IMR-90 (cell line): ENCODE results near the gene GBX2. TPM values are rescaled to one million over a fixed set of nuclear protein-coding genes. Genes with fewer than 3 reads are reported as not detected.

Experiments
- ATAC-seq: fragments of 200-7000 bp; cut with Tn5 transposase; 2 replicates; pipeline ENCODE4 v1.9.1; 2020; ENCODE audit warnings: low read depth, mild to moderate bottlenecking, moderate library complexity
- BruUV-seq: library from RNA; stranded (reverse); fragments of 400-500 nt; replicated peaks from 2 replicates; lab custom pipeline; 2021; lab: Mats Ljungman, UMichigan
- CTCF ChIA-PET: fragments of 300-600 bp; formaldehyde crosslinking; extraction: SDS; loops from one replicate; lab custom pipeline; 2021; ENCODE audit warnings: antibody characterized with exemption; lab: Yijun Ruan, JAX
- POLR2A ChIA-PET: fragments of 300-600 bp; sonication (Branson Sonifier 250); formaldehyde crosslinking; loops from one replicate; lab custom pipeline; 2022; ENCODE audit warnings: antibody characterized with exemption; ENCODE audit not compliant: unreplicated experiment; lab: Charles Lee
- DNase-seq: peaks from one replicate; pipeline ENCODE4 v3.0.0; 2013
- H2AFZ ChIP-seq: replicated peaks from 2 replicates; pipeline ENCODE3; 2013; ENCODE audit warnings: low read length, mild to moderate bottlenecking; ENCODE audit not compliant: poor library complexity
- H2AK5ac ChIP-seq: 2 replicates; pipeline ENCODE4 v1.6.1; 2013; ENCODE audit warnings: low read depth, low read length, inconsistent platforms
- H2AK9ac ChIP-seq: replicated peaks from 2 replicates; pipeline ENCODE3; 2013; ENCODE audit warnings: mild to moderate bottlenecking, low read depth, low read length, moderate library complexity; ENCODE audit not compliant: poor library complexity
- H2BK120ac ChIP-seq: 2 replicates; pipeline ENCODE4 v1.6.1; 2013; ENCODE audit warnings: low read depth, low read length, inconsistent platforms
- H2BK15ac ChIP-seq: 3 replicates; pipeline ENCODE4 v1.6.1; 2013; ENCODE audit warnings: low read depth, low read length, inconsistent platforms
- H2BK20ac ChIP-seq: 2 replicates; pipeline ENCODE4 v1.6.1; 2013; ENCODE audit warnings: low read depth, mild to moderate bottlenecking, inconsistent platforms, low read length, moderate library complexity
- H2BK5ac ChIP-seq: 2 replicates; pipeline ENCODE4 v1.6.1; 2013; ENCODE audit warnings: mild to moderate bottlenecking, low read depth, low read length, inconsistent platforms; ENCODE audit not compliant: poor library complexity, severe bottlenecking
- H3K14ac ChIP-seq: replicated peaks from 2 replicates; pipeline ENCODE4 v1.6.1; 2013; ENCODE audit warnings: low read depth, low read length, inconsistent platforms
- H3K18ac ChIP-seq: 2 replicates; pipeline ENCODE4 v1.6.1; 2013; ENCODE audit warnings: low read depth, low read length, control low read depth
- H3K23ac ChIP-seq: 2 replicates; pipeline ENCODE4 v1.6.1; 2013; ENCODE audit warnings: low read depth, low read length, inconsistent platforms
- H3K27ac ChIP-seq: 2 replicates; pipeline ENCODE4 v1.5.1; 2013; ENCODE audit warnings: mild to moderate bottlenecking, control low read depth, low read length; ENCODE audit not compliant: insufficient read depth
- H3K27me3 ChIP-seq: 2 replicates; pipeline ENCODE4 v1.6.1; 2013; ENCODE audit warnings: low read length; ENCODE audit not compliant: control insufficient read depth, insufficient read depth
- H3K36me3 ChIP-seq: 2 replicates; pipeline ENCODE4 v1.6.1; 2013; ENCODE audit warnings: low read length, mixed read lengths; ENCODE audit not compliant: control insufficient read depth, insufficient read depth
- H3K4ac ChIP-seq: 2 replicates; pipeline ENCODE4 v1.6.1; 2013; ENCODE audit warnings: low read depth, low read length, inconsistent platforms
- H3K4me1 ChIP-seq: 2 replicates; pipeline ENCODE4 v1.6.1; 2013; ENCODE audit warnings: low read length, mixed read lengths; ENCODE audit not compliant: control insufficient read depth, insufficient read depth
- H3K4me2 ChIP-seq: 2 replicates; pipeline ENCODE4 v1.6.1; 2013; ENCODE audit warnings: low read depth, mild to moderate bottlenecking, control low read depth, low read length, moderate library complexity
- H3K4me3 ChIP-seq: 2 replicates; pipeline ENCODE4 v1.5.1; 2013; ENCODE audit warnings: low read depth, mild to moderate bottlenecking, control low read depth, low read length, moderate library complexity; ENCODE audit not compliant: insufficient read depth
- H3K56ac ChIP-seq: 2 replicates; pipeline ENCODE4 v1.6.1; 2013; ENCODE audit warnings: low read length, inconsistent platforms; ENCODE audit not compliant: insufficient read depth; ENCODE audit errors: extremely low read depth
- H3K79me1 ChIP-seq, 2 experiments: 2 replicates each; pipeline ENCODE4 v1.6.1; 2013; ENCODE audit warnings: low read length in 2 of 2, inconsistent platforms in 1 of 2, low read depth in 1 of 2
- H3K9ac ChIP-seq: 2 replicates; pipeline ENCODE4 v1.6.1; 2013; ENCODE audit warnings: low read depth, low read length, control low read depth
- H3K9me1 ChIP-seq: 2 replicates; pipeline ENCODE4 v1.6.1; 2013; ENCODE audit warnings: low read length, inconsistent platforms; ENCODE audit not compliant: insufficient read depth
- H3K9me3 ChIP-seq: 2 replicates; pipeline ENCODE4 v1.6.1; 2013; ENCODE audit warnings: low read length; ENCODE audit not compliant: control insufficient read depth, insufficient read depth
- H4K20me1 ChIP-seq: 2 replicates; pipeline ENCODE4 v1.6.1; 2013; ENCODE audit warnings: low read length, inconsistent platforms; ENCODE audit not compliant: insufficient read depth
- H4K5ac ChIP-seq: 2 replicates; pipeline ENCODE4 v1.6.1; 2013; ENCODE audit warnings: mild to moderate bottlenecking, low read depth, low read length, control low read depth
- H4K8ac ChIP-seq, 2 experiments: 2 replicates each; pipeline ENCODE4 v1.6.1; 2013; ENCODE audit warnings: low read depth in 2 of 2, low read length in 2 of 2, control low read depth in 1 of 2, inconsistent platforms in 1 of 2
- H4K91ac ChIP-seq: 2 replicates; pipeline ENCODE4 v1.6.1; 2013; ENCODE audit warnings: low read depth, low read length, inconsistent platforms; ENCODE audit not compliant: insufficient read depth
- BHLHE40 ChIP-seq: fragments of 150-350 bp; IDR thresholded peaks from 2 replicates; pipeline ENCODE4 v1.6.1; 2016; ENCODE audit warnings: mild to moderate bottlenecking, low read depth, low read length
- WGBS, 2 experiments: methylation state at CpG; one replicate each; pipeline versions ENCODE4 v1.1.5 to v1.1.7; 2013; ENCODE audit warnings: missing lambda C conversion rate in 2 of 2; ENCODE audit not compliant: insufficient read length in 1 of 2; ENCODE audit errors: extremely low coverage in 2 of 2; 5-methylcytosine and 5-hydroxymethylcytosine counted together
- dilution Hi-C: fragments of 300-500 bp; cut with HindIII; formaldehyde crosslinking; loops from one replicate; pipeline ENCODE4 v1.14.3; 2018; ENCODE audit warnings: low sequenced_read_pairs; ENCODE audit not compliant: unreplicated experiment
- in situ Hi-C: fragments of 300-500 bp; cut with MboI; formaldehyde crosslinking; loops from 3 replicates; pipeline ENCODE4 v1.14.3; 2019; ENCODE audit warnings: low sequenced_read_pairs, inconsistent platforms, mixed read lengths
- intact Hi-C: fragments of 100-400 bp; cut with micrococcal nuclease; formaldehyde crosslinking; loops from 2 replicates; pipeline ENCODE4 v1.10.0; 2022
- polyA plus RNA-seq, 3 experiments: library from polyadenylated mRNA; depleted of rRNA; stranded (reverse); fragments of >200 nt; gene quantifications; 2 replicates each; pipeline ENCODE4 v1.2.3, GENCODE V29; 2012; ENCODE audit warnings: low replicate concordance in 1 of 3
- total RNA-seq: library from RNA; depleted of rRNA; stranded (reverse); fragments of >200 nt; gene quantifications from 2 replicates; pipeline ENCODE4 v1.2.3, GENCODE V29; 2012

The GBX2 gene
- total and polyA plus RNA-seq, 2 of the 4 experiments (the other 2 are of a cell fraction) = 0.10 TPM; not detected in 1

DNA sequence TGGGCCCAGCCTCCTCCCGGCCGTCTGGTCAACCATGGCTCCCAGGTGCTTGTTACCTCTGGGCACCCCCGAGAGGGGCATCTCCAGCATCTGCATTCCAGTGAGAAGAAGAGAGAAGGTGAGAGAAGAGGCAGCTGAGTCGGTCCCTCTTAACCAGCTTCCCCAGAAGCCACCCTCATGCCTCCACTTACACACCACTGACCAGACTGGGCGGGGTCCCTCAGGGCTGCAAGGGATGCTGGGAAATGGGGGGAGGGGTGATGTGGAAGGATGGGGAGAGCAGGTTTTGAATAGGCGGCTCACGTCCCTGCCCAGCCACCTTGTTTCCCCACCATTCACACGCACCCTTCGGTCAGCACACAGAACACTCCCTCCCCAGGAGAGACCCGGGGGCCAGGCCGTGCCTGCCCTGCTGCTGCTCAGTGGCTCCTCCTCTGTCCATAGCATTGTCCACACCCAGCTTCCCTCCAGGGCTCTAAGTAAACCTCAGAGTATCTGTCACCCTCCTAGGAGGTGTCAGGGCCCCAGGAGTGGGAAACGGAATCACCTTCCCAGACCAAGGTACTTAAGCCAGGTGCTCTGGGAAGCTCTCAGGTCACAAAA is 34.7 kb downstream of the GBX2 start:
- H3K4me3 ChIP-seq = no peak overlapping the region
- dilution Hi-C loops = no loop called here
- H3K27ac ChIP-seq = no peak overlapping the region
- no peaks in the 10 kb centered on the region for H3K27me3 ChIP-seq
- H3K14ac ChIP-seq = no peak overlapping the region
- no peaks in the 10 kb centered on the region; the same call in 1 of the 2 replicates for H3K9me1 ChIP-seq
- H2AFZ ChIP-seq = no peak overlapping the region
- no peak overlapping the region for H2BK5ac ChIP-seq
- no TSS peak for BruUV-seq
- no peaks in the 10 kb centered on the region for H3K36me3 ChIP-seq
- H4K91ac ChIP-seq = no peak overlapping the region
- no peak overlapping the region for H4K8ac ChIP-seq
- no peaks in the 10 kb centered on the region for H3K79me1 ChIP-seq
- H2BK120ac ChIP-seq = no peak overlapping the region
- 80% methylated on average over 1 of the region's 12 CpGs; no CpG with 5 or more reads in 1 of the 2 experiments for whole genome bisulfite sequencing, 2 experiments
- H3K4me1 ChIP-seq = no peaks in the 10 kb centered on the region
- no peak overlapping the region for H3K23ac ChIP-seq
- no peak overlapping the region for H3K18ac ChIP-seq
- ATAC-seq = no peak
- ChIA-PET CTCF (interaction anchor here (0.6 kb wide), 1 partner anchor 1328 kb away, joined by 3 read pairs; no protein-coding TSS in a partner anchor), POLR2A (no interaction called here)
- no peak for DNase-seq
- no peak overlapping the region for H3K4me2 ChIP-seq
- no peak overlapping the region for H2AK5ac ChIP-seq
- no peak overlapping the region for H2AK9ac ChIP-seq
- no peak for TF ChIP-seq BHLHE40
- H4K5ac ChIP-seq = no peak overlapping the region
- no peak overlapping the region for H3K56ac ChIP-seq
- H2BK20ac ChIP-seq = no peak overlapping the region
- H3K9ac ChIP-seq = no peak overlapping the region
- no peak overlapping the region for H2BK15ac ChIP-seq
- H4K20me1 ChIP-seq = no peaks in the 10 kb centered on the region
- H3K4ac ChIP-seq = no peak overlapping the region
- in situ Hi-C loops = no loop called here
- intact Hi-C loops = no loop called here
- H3K9me3 ChIP-seq = no peaks in the 10 kb centered on the region
